ENCODE measurements around the gene DTNB. TPM values are rescaled to one million over a fixed set of nuclear protein-coding genes. Genes with fewer than 3 reads are reported as not detected.

Gene DTNB
- total and polyA plus RNA-seq, 2 donors (not counting 1 experiment from before 2014, with no cell fraction given): 25.7 to 37.3 TPM

GRCh38 chr2:25523060-25523459, 150.3 kb downstream of the DTNB start:
- ATAC-seq (ENCODE audit: low read depth) (no peak), DNase-seq (no peak)
- Histone ChIP-seq H3K36me3 (replicated peaks in 1 of 2; ENCODE audit: control extremely low read depth in 1 of 2, control insufficient read depth in 1 of 2, extremely low read depth in 1 of 2, insufficient read depth in 2 of 2, low read length in 1 of 2) (no peaks in the 10 kb centered on the region), H4K20me1 (ENCODE audit: control insufficient read depth, insufficient read depth, low read length, poor library complexity, severe bottlenecking) (no peaks in the 10 kb centered on the region), H3K4me1 (ENCODE audit: control insufficient read depth in 2 of 2, insufficient read depth in 2 of 2, low read length in 2 of 2) (peaks cover 7 to 13% of the 10 kb centered on the region in 2 donors), H3K9me3 (ENCODE audit: control extremely low read depth in 1 of 3, control insufficient read depth in 2 of 3, insufficient read depth in 1 of 3, low read length in 2 of 3) (no peaks in the 10 kb centered on the region), H3K27ac (ENCODE audit: low read length in 2 of 2) (no peak overlapping the region), H3K9ac (ENCODE audit: low read length) (no peak overlapping the region), H3K4me3 (ENCODE audit: control extremely low read depth in 1 of 5, extremely low read depth in 1 of 5, insufficient read depth in 1 of 5, low read depth in 2 of 5, low read length in 4 of 5) (no peak overlapping the region), H3K79me2 (ENCODE audit: control insufficient read depth, insufficient read depth, low read length) (no peaks in the 10 kb centered on the region), H3K4me2 (replicated peaks; ENCODE audit: low read depth, low read length, poor library complexity, severe bottlenecking) (no peak overlapping the region), H2AFZ (ENCODE audit: insufficient read depth, low read depth, low read length, poor library complexity, severe bottlenecking) (no peak overlapping the region), H3K27me3 (replicated peaks in 1 of 4; ENCODE audit: control extremely low read depth in 1 of 4, control insufficient read depth in 3 of 4, insufficient read depth in 4 of 4, low read length in 3 of 4) (no peaks in the 10 kb centered on the region)
- Mint-ChIP-seq H3K4me3 (no peak overlapping the region), H3K9me3 (ENCODE audit: insufficient read depth) (no peaks in the 10 kb centered on the region), H3K4me1 (peaks cover 13% of the 10 kb centered on the region), H3K27ac (no peak overlapping the region), H3K27me3 (no peaks in the 10 kb centered on the region)
- no peak for TF ChIP-seq EZH2 (IDR thresholded peaks at IDR 0.05; ENCODE audit: borderline replicate concordance, insufficient read depth, low read depth, low read length, poor library complexity, severe bottlenecking)
- ChIA-PET POLR2A (no interaction called here), CTCF (interaction anchor here (0.7 to 1.8 kb wide), 10 partner anchors 10 to 357 kb away, joined by 3 to 8 read pairs (median 4); partner anchors contain the start of gene DNMT3A)
- intact Hi-C loops (cut with micrococcal nuclease): loop anchor here (5.0 to 10.0 kb wide), 3 partner anchors 34 to 248 kb away; no protein-coding TSS in a partner anchor
- 96% methylated on average over 4 of the region's 4 CpGs for WGBS (ENCODE audit: insufficient coverage)

GRCh38 chr2:25521665-25522387, 151.6 kb downstream of the DTNB start:
- DNase-seq (peak; percentile 87), ATAC-seq (ENCODE audit: low read depth) (peak; percentile 100)
- ChIA-PET POLR2A (no interaction called here), CTCF (interaction anchor here (0.7 to 1.6 kb wide), 5 partner anchors 45 to 162 kb away, joined by 3 to 11 read pairs (median 6); no protein-coding TSS in a partner anchor)
- no peak overlapping the region for H3K27ac ChIP-seq (ENCODE audit: low read length in 2 of 2)
- Mint-ChIP-seq H3K9me3 (ENCODE audit: insufficient read depth) (no peaks in the 10 kb centered on the region), H3K4me3 (peak overlapping the region; percentile 3), H3K4me1 (peaks cover 19% of the 10 kb centered on the region), H3K27me3 (no peaks in the 10 kb centered on the region), H3K27ac (no peak overlapping the region)
- peak overlapping the region; percentile 53 for H3K4me2 ChIP-seq (replicated peaks; ENCODE audit: low read depth, low read length, poor library complexity, severe bottlenecking)
- no peaks in the 10 kb centered on the region for H3K9me3 ChIP-seq (ENCODE audit: control extremely low read depth in 1 of 3, control insufficient read depth in 2 of 3, insufficient read depth in 1 of 3, low read length in 2 of 3)
- H2AFZ ChIP-seq (ENCODE audit: insufficient read depth, low read depth, low read length, poor library complexity, severe bottlenecking): peak overlapping the region; percentile 52
- H3K36me3 ChIP-seq (replicated peaks in 1 of 2; ENCODE audit: control extremely low read depth in 1 of 2, control insufficient read depth in 1 of 2, extremely low read depth in 1 of 2, insufficient read depth in 2 of 2, low read length in 1 of 2): no peaks in the 10 kb centered on the region
- H4K20me1 ChIP-seq (ENCODE audit: control insufficient read depth, insufficient read depth, low read length, poor library complexity, severe bottlenecking): no peaks in the 10 kb centered on the region
- peak overlapping the region in 2 of 5 experiments; percentile 19 to 35 for H3K4me3 ChIP-seq (ENCODE audit: control extremely low read depth in 1 of 5, extremely low read depth in 1 of 5, insufficient read depth in 1 of 5, low read depth in 2 of 5, low read length in 4 of 5)
- no peak overlapping the region for H3K9ac ChIP-seq (ENCODE audit: low read length)
- no peak for TF ChIP-seq EZH2 (IDR thresholded peaks at IDR 0.05; ENCODE audit: borderline replicate concordance, insufficient read depth, low read depth, low read length, poor library complexity, severe bottlenecking)
- TF ChIP-seq CTCF (IDR thresholded peaks at IDR 0.05): peak; percentile 84
- no peaks in the 10 kb centered on the region for H3K79me2 ChIP-seq (ENCODE audit: control insufficient read depth, insufficient read depth, low read length)
- H3K4me1 ChIP-seq (ENCODE audit: control insufficient read depth in 2 of 2, insufficient read depth in 2 of 2, low read length in 2 of 2): peaks cover 7 to 16% of the 10 kb centered on the region in 2 donors
- WGBS (ENCODE audit: insufficient coverage): 0% methylated on average over 1 of the region's 10 CpGs
- no peaks in the 10 kb centered on the region for H3K27me3 ChIP-seq (replicated peaks in 1 of 4; ENCODE audit: control extremely low read depth in 1 of 4, control insufficient read depth in 3 of 4, insufficient read depth in 4 of 4, low read length in 3 of 4)
- intact Hi-C loops (cut with micrococcal nuclease): loop anchor here (1.0 to 10.0 kb wide), 9 partner anchors 35 to 356 kb away; no protein-coding TSS in a partner anchor

Data from B cell (primary cell).